ENCODE data around the gene SERPINB6. TPM values are rescaled to one million over a fixed set of nuclear protein-coding genes. Genes with fewer than 3 reads are reported as not detected.
"Not testable (repeated sequence)": the region's sequence is repeated elsewhere in the genome, so short reads cannot be mapped to it uniquely, and the experiment has no call there.

The SERPINB6 gene
- total RNA-seq, 1 donor from 2014 or later: 20.1 TPM

- Mint-ChIP-seq H3K4me1 (no peaks in the 10 kb centered on the region), H3K36me3 (ENCODE audit: low read depth) (peaks cover 2% of the 10 kb centered on the region), H3K4me3 (no peak overlapping the region), H3K27ac (ENCODE audit: unreplicated experiment) (no peak overlapping the region), H3K9me3 (peaks cover 2% of the 10 kb centered on the region), H3K27me3 (ENCODE audit: low read depth) (peaks cover 3% of the 10 kb centered on the region)
- DNase-seq (ENCODE audit: low read depth, low spot score): no peak
- TF ChIP-seq, protein P1, sequence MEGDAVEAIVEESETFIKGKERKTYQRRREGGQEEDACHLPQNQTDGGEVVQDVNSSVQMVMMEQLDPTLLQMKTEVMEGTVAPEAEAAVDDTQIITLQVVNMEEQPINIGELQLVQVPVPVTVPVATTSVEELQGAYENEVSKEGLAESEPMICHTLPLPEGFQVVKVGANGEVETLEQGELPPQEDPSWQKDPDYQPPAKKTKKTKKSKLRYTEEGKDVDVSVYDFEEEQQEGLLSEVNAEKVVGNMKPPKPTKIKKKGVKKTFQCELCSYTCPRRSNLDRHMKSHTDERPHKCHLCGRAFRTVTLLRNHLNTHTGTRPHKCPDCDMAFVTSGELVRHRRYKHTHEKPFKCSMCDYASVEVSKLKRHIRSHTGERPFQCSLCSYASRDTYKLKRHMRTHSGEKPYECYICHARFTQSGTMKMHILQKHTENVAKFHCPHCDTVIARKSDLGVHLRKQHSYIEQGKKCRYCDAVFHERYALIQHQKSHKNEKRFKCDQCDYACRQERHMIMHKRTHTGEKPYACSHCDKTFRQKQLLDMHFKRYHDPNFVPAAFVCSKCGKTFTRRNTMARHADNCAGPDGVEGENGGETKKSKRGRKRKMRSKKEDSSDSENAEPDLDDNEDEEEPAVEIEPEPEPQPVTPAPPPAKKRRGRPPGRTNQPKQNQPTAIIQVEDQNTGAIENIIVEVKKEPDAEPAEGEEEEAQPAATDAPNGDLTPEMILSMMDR (conservative IDR thresholded peaks at IDR 0.05): no peak
Measured at GRCh38 chr6:2945153-2945452, 26.3 kb downstream of the SERPINB6 start.

DNA sequence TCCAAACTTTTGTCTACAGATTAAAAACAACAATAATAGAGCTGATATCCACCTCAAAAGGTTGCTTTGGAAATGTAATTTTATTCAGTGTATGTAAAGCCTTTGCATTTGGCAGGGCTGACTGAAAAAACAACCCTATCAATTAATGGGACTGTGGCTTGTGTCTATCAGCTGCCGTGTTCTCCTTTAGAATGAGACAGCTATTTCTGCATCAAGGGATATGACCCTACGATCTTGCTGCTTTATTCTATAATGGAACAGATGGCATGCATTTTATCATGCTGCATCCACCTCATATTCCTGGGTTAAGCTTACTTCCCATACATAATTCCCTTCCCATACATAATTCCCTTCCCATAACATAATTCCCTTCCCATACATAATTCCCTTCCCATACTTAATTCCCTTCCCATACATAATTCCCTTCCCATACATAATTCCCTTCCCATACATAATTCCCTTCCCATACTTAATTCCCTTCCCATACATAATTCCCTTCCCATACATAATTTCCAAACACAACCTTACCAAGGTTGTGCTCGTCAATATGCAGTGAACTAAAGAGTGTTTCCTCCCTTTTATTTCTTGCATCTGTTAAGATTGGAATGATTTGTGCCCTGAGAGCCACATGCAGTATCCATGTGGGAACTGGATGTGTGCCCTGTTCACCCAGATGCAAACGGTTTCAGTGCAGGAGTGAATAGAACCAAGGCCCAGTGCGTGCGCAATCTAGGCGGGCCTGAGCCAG is 26.8 kb downstream of the SERPINB6 start:
- no peaks in the 10 kb centered on the region for H3K4me1 Mint-ChIP-seq
- DNase-seq (ENCODE audit: low read depth, low spot score): no peak
- peaks cover 2% of the 10 kb centered on the region for H3K9me3 Mint-ChIP-seq
- H3K4me3 Mint-ChIP-seq: no peak overlapping the region
- peaks cover 2% of the 10 kb centered on the region for H3K36me3 Mint-ChIP-seq (ENCODE audit: low read depth)
- H3K27me3 Mint-ChIP-seq (ENCODE audit: low read depth): peaks cover 3% of the 10 kb centered on the region
- TF ChIP-seq, protein P1 (conservative IDR thresholded peaks at IDR 0.05): no peak
- H3K27ac Mint-ChIP-seq (ENCODE audit: unreplicated experiment): no peak overlapping the region

- no peak overlapping the region for H3K4me3 Mint-ChIP-seq
- peaks cover 2% of the 10 kb centered on the region for H3K36me3 Mint-ChIP-seq (ENCODE audit: low read depth)
- TF ChIP-seq, protein P1 (conservative IDR thresholded peaks at IDR 0.05): no peak
- no peaks in the 10 kb centered on the region for H3K4me1 Mint-ChIP-seq
- H3K9me3 Mint-ChIP-seq: peaks cover 2% of the 10 kb centered on the region
- H3K27me3 Mint-ChIP-seq (ENCODE audit: low read depth): peaks cover 3% of the 10 kb centered on the region
- DNase-seq (ENCODE audit: low read depth, low spot score): no peak
- H3K27ac Mint-ChIP-seq (ENCODE audit: unreplicated experiment): no peak overlapping the region
Measured at GRCh38 chr6:2943564-2943955, 27.8 kb downstream of the SERPINB6 start.

GRCh38 chr6:2942914-2943563 is 28.3 kb downstream of the SERPINB6 start:
- TF ChIP-seq, protein P1 (conservative IDR thresholded peaks at IDR 0.05): no peak
- H3K27ac Mint-ChIP-seq (ENCODE audit: unreplicated experiment): no peak overlapping the region
- no peak overlapping the region for H3K4me3 Mint-ChIP-seq
- H3K4me1 Mint-ChIP-seq: no peaks in the 10 kb centered on the region
- DNase-seq (ENCODE audit: low read depth, low spot score): no peak
- peaks cover 2% of the 10 kb centered on the region for H3K36me3 Mint-ChIP-seq (ENCODE audit: low read depth)
- peaks cover 2% of the 10 kb centered on the region for H3K9me3 Mint-ChIP-seq
- peaks cover 3% of the 10 kb centered on the region for H3K27me3 Mint-ChIP-seq (ENCODE audit: low read depth)

DNA sequence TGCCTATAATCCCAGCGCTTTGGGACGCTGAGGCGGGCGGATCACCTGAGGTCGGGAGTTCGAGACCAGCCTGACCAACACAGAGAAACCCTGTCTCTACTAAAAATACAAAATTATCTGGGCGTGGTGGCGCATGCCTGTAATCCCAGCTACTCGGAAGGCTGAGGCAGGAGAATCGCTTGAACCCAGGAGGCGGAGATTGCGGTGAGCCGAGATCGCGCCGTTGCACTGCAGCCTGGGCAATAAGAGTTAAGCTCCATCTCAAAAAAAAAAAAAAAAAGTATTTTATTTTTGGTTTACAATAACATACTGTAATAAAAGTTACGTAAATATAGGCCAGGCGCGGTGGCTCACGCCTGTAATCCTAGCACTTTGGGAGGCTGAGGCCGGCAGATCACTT is 29.3 kb downstream of the SERPINB6 start:
- not testable (repeated sequence) for H3K9me3 Mint-ChIP-seq; DNase-seq (ENCODE audit: low read depth, low spot score); H3K36me3 Mint-ChIP-seq (ENCODE audit: low read depth); H3K27ac Mint-ChIP-seq (ENCODE audit: unreplicated experiment); H3K27me3 Mint-ChIP-seq (ENCODE audit: low read depth); H3K4me3 Mint-ChIP-seq; H3K4me1 Mint-ChIP-seq

- Mint-ChIP-seq H3K27me3 (ENCODE audit: low read depth) (peaks cover 3% of the 10 kb centered on the region), H3K4me3 (no peak overlapping the region), H3K27ac (ENCODE audit: unreplicated experiment) (no peak overlapping the region), H3K9me3 (peaks cover 2% of the 10 kb centered on the region), H3K4me1 (no peaks in the 10 kb centered on the region), H3K36me3 (ENCODE audit: low read depth) (no peaks in the 10 kb centered on the region)
- TF ChIP-seq, protein P1 (conservative IDR thresholded peaks at IDR 0.05): no peak
- no peak for DNase-seq (ENCODE audit: low read depth, low spot score)
Measured at GRCh38 chr6:2940851-2941250, 30.5 kb downstream of the SERPINB6 start.

Measured in neural crest cell (in vitro differentiated cells).